Measurements from ENCODE around the gene CSAD. TPM values are rescaled to one million over a fixed set of nuclear protein-coding genes. Genes with fewer than 3 reads are reported as not detected.
A peak's percentile ranks its signal among the peaks of the same experiment; 100 is the strongest.

CSAD gene
- total RNA-seq, 1 experiment from 2014 or later, result 32.3 TPM

DNA sequence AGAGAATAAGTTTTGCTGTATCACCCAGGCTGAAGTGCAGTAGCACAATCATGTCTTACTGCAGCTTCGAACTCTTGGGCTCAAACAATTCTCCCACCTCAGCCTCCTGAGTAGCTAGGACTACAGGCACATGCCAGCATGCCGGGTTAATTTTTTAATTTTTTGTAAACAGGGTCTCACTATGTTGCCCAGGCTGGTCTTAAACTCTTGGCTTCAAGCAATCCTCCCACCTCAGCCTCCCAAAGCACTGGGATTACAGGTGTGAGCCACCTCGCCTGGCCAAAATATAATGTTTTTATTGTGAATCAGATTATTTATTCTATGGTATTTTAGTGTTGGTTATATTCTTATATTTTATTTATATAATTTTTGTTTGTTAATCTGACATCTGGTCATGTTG lies 4.0 kb downstream of the CSAD start:
- intact Hi-C loops (cut with micrococcal nuclease; ENCODE audit: unreplicated experiment), result no loop called here
- BruUV-seq (replicated peaks), result no TSS peak
- Histone ChIP-seq H3K9me3 (ENCODE audit: low read depth, low read length, poor library complexity, severe bottlenecking) (no peaks in the 10 kb centered on the region), H3K4me3 (ENCODE audit: low read depth, low read length, poor library complexity, severe bottlenecking) (no peak overlapping the region), H3K27me3 (replicated peaks; ENCODE audit: insufficient read depth, low read depth, low read length, poor library complexity) (no peaks in the 10 kb centered on the region), H3K27ac (ENCODE audit: low read depth, low read length, poor library complexity, severe bottlenecking) (no peak overlapping the region), H3K36me3 (ENCODE audit: insufficient read depth, low read length, poor library complexity, severe bottlenecking) (peaks cover 3% of the 10 kb centered on the region), H3K4me1 (ENCODE audit: insufficient read depth, low read length, poor library complexity, severe bottlenecking) (peaks cover 15% of the 10 kb centered on the region)
- ChIA-PET POLR2A (ENCODE audit: low non-redundant PET) (no interaction called here), CTCF (interaction anchor here (0.7 kb wide), 1 partner anchor 74 kb away, joined by 3 read pairs; no protein-coding TSS in a partner anchor)
- no peak for DNase-seq (ENCODE audit: low spot score)
- TF ChIP-seq, protein P1, sequence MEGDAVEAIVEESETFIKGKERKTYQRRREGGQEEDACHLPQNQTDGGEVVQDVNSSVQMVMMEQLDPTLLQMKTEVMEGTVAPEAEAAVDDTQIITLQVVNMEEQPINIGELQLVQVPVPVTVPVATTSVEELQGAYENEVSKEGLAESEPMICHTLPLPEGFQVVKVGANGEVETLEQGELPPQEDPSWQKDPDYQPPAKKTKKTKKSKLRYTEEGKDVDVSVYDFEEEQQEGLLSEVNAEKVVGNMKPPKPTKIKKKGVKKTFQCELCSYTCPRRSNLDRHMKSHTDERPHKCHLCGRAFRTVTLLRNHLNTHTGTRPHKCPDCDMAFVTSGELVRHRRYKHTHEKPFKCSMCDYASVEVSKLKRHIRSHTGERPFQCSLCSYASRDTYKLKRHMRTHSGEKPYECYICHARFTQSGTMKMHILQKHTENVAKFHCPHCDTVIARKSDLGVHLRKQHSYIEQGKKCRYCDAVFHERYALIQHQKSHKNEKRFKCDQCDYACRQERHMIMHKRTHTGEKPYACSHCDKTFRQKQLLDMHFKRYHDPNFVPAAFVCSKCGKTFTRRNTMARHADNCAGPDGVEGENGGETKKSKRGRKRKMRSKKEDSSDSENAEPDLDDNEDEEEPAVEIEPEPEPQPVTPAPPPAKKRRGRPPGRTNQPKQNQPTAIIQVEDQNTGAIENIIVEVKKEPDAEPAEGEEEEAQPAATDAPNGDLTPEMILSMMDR (conservative IDR thresholded peaks at IDR 0.05; ENCODE audit: low read depth, low read length), result no peak
- no peak for TF ChIP-seq EZH2 (IDR thresholded peaks at IDR 0.05; ENCODE audit: borderline replicate concordance, low read depth, low read length, poor library complexity, severe bottlenecking)

DNA sequence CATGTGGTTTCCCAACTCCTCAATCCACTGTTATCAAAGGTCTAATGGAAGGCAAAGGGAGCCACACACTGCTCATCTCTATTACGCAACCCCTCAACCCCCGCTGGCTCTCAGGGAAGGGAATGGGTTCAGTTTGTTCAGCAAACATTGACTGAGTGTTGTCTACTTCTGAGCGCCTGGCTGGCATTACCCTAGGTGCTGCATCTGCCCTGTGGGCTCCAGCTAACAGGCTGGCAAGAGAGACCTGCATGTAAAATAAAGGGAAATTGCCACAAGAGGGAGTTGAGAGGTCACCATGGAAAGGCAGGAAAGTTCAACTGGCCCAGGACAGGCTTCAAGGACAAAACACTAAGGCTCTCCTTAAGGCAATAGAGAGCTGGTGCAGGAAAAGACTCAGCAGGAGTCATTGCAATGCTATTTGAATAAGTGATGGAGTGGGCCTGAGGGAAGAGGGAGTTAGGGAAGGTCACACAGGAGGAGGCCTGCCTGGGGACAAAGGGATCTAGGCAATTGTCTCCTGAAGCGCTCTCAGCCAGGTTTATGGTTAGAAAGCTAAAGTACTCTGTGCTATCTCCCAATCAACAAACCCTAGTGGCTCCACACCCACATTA lies 5.7 kb downstream of the CSAD start:
- H3K27me3 ChIP-seq (replicated peaks; ENCODE audit: insufficient read depth, low read depth, low read length, poor library complexity), result no peaks in the 10 kb centered on the region
- TF ChIP-seq, protein P1 (conservative IDR thresholded peaks at IDR 0.05; ENCODE audit: low read depth, low read length), result 0 out of 2 replicates have a peak, but pooled peaks have one; percentile 12
- TF ChIP-seq EZH2 (IDR thresholded peaks at IDR 0.05; ENCODE audit: borderline replicate concordance, low read depth, low read length, poor library complexity, severe bottlenecking), result no peak
- BruUV-seq (replicated peaks), result no TSS peak
- H3K36me3 ChIP-seq (ENCODE audit: insufficient read depth, low read length, poor library complexity, severe bottlenecking), result no peaks in the 10 kb centered on the region
- H3K4me1 ChIP-seq (ENCODE audit: insufficient read depth, low read length, poor library complexity, severe bottlenecking), result peaks cover 11% of the 10 kb centered on the region
- DNase-seq (ENCODE audit: low spot score), result peak; percentile 48
- intact Hi-C loops (cut with micrococcal nuclease; ENCODE audit: unreplicated experiment), result no loop called here
- no peak overlapping the region for H3K4me3 ChIP-seq (ENCODE audit: low read depth, low read length, poor library complexity, severe bottlenecking)
- H3K9me3 ChIP-seq (ENCODE audit: low read depth, low read length, poor library complexity, severe bottlenecking), result no peaks in the 10 kb centered on the region
- CTCF ChIA-PET, result no interaction called here
- H3K27ac ChIP-seq (ENCODE audit: low read depth, low read length, poor library complexity, severe bottlenecking), result no peak overlapping the region
- POLR2A ChIA-PET (ENCODE audit: low non-redundant PET), result no interaction called here

DNA sequence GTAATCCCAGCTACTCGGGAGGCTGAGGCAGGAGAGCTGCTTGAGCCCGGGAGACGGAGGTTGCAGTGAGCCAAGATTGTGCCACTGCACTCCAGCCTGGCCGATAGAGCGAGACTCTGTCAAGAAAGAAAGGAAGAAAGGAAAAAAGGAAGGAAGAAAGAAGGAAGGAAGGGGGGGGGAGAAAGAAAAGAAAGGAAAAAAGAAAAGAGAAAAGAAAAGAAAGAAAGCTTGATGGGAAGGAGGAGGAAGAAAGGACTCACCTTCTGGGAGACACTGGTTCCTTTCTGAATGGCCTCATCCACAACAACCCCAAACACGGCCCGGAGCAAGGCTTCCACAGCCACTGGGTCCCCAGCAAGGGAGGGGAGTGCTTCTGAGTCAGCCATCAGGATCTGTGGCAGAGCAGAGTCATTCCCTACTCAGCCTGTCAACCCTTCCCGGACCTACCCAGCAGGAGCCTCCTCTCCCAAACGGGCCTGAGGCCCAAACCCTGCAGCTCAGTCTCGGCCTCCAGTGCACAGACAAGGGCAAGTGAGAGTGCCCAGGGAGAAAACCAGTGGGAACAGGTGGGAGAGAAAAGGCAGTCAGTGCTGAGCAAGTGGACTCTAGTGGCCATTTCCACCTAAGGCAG lies 7.5 kb downstream of the CSAD start:
- no peak for TF ChIP-seq EZH2 (IDR thresholded peaks at IDR 0.05; ENCODE audit: borderline replicate concordance, low read depth, low read length, poor library complexity, severe bottlenecking)
- TF ChIP-seq, protein P1 (conservative IDR thresholded peaks at IDR 0.05; ENCODE audit: low read depth, low read length), result no peak
- no peak for DNase-seq (ENCODE audit: low spot score)
- ChIA-PET POLR2A (ENCODE audit: low non-redundant PET) (interaction anchor here (0.6 kb wide), 1 partner anchor 31 kb away, joined by 3 read pairs; no protein-coding TSS in a partner anchor), CTCF (no interaction called here)
- Histone ChIP-seq H3K4me3 (ENCODE audit: low read depth, low read length, poor library complexity, severe bottlenecking) (no peak overlapping the region), H3K4me1 (ENCODE audit: insufficient read depth, low read length, poor library complexity, severe bottlenecking) (peaks cover 11% of the 10 kb centered on the region), H3K27me3 (replicated peaks; ENCODE audit: insufficient read depth, low read depth, low read length, poor library complexity) (no peaks in the 10 kb centered on the region), H3K27ac (ENCODE audit: low read depth, low read length, poor library complexity, severe bottlenecking) (no peak overlapping the region), H3K36me3 (ENCODE audit: insufficient read depth, low read length, poor library complexity, severe bottlenecking) (no peaks in the 10 kb centered on the region), H3K9me3 (ENCODE audit: low read depth, low read length, poor library complexity, severe bottlenecking) (no peaks in the 10 kb centered on the region)
- BruUV-seq (replicated peaks), result no TSS peak
- intact Hi-C loops (cut with micrococcal nuclease; ENCODE audit: unreplicated experiment), result no loop called here
